HG03064 (cell line): ENCODE data around the gene ZNF518B.
A peak's percentile ranks its signal among the peaks of the same experiment; 100 is the strongest.

Source experiments
- ATAC-seq: cut with Tn5 transposase; IDR thresholded peaks from one replicate; pipeline ENCODE4 v1.9.1; 2021; ENCODE audit warnings: low read depth; ENCODE audit not compliant: unreplicated experiment

Gene ZNF518B

GRCh38 chr4:10457255-10457801 is at the start of gene ZNF518B:
Gene ZNF518B, minus strand, starts transcription at chr4:10457426. Its CDS starts 11,098 bp downstream, at chr4:10446328.
- peak; percentile 75 for ATAC-seq

GRCh38 chr4:10506077-10506476 is 48.9 kb upstream of the ZNF518B start:
- ATAC-seq, result no peak

- no peak for ATAC-seq
Observed at GRCh38 chr4:10504570-10505179, 47.4 kb upstream of the ZNF518B start.

GRCh38 chr4:10502717-10503116 is 45.5 kb upstream of the ZNF518B start:
- no peak for ATAC-seq

- ATAC-seq, result no peak
Observed at GRCh38 chr4:10500776-10501175, 43.5 kb upstream of the ZNF518B start.

GRCh38 chr4:10496200-10496599 is 39.0 kb upstream of the ZNF518B start:
- no peak for ATAC-seq

- ATAC-seq, result no peak
Observed at GRCh38 chr4:10495651-10496050, 38.4 kb upstream of the ZNF518B start.

- no peak for ATAC-seq
Observed at GRCh38 chr4:10492464-10492863, 35.2 kb upstream of the ZNF518B start.

- no peak for ATAC-seq
Observed at GRCh38 chr4:10491401-10491800, 34.2 kb upstream of the ZNF518B start.

- ATAC-seq, result no peak
Observed at GRCh38 chr4:10490996-10491395, 33.8 kb upstream of the ZNF518B start.

- no peak for ATAC-seq
Observed at GRCh38 chr4:10482913-10483312, 25.7 kb upstream of the ZNF518B start.

- no peak for ATAC-seq
Observed at GRCh38 chr4:10480616-10481015, 23.4 kb upstream of the ZNF518B start.

- ATAC-seq, result no peak
Observed at GRCh38 chr4:10478621-10479020, 21.4 kb upstream of the ZNF518B start.

GRCh38 chr4:10470505-10470904 is 13.3 kb upstream of the ZNF518B start:
- ATAC-seq, result no peak

- ATAC-seq, result no peak
Observed at GRCh38 chr4:10466161-10466560, 8.9 kb upstream of the ZNF518B start.

GRCh38 chr4:10462876-10463275 is 5.7 kb upstream of the ZNF518B start:
- no peak for ATAC-seq

GRCh38 chr4:10461850-10462400 is 4.7 kb upstream of the ZNF518B start:
- no peak for ATAC-seq

- ATAC-seq, result peak; percentile 62
Observed at GRCh38 chr4:10461091-10461849, 4.0 kb upstream of the ZNF518B start.

GRCh38 chr4:10460313-10461047 is 3.3 kb upstream of the ZNF518B start:
- no peak for ATAC-seq

GRCh38 chr4:10459305-10459704 is 2.1 kb upstream of the ZNF518B start:
- ATAC-seq, result no peak

- no peak for ATAC-seq
Observed at GRCh38 chr4:10458177-10458576, 951 bp upstream of the ZNF518B start.
